Skeletal muscle tissue (tissue), 4 donors: Measurements from ENCODE around the gene FOCAD. TPM values are rescaled to one million over a fixed set of nuclear protein-coding genes. Genes with fewer than 3 reads are reported as not detected.

ENCODE experiments used
- H3K27ac ChIP-seq: one replicate; pipeline ENCODE4 v1.7.0; 2013; ENCODE audit warnings: mild to moderate bottlenecking, low read depth, low read length, inconsistent platforms
- H3K27me3 ChIP-seq, 3 donors: one replicate each; pipeline ENCODE4 v1.7.0; 2013; ENCODE audit warnings: low read length in 3 of 3; ENCODE audit not compliant: control insufficient read depth in 3 of 3, insufficient read depth in 3 of 3
- H3K36me3 ChIP-seq, 3 donors: one replicate each; pipeline ENCODE4 v1.7.0; 2013; ENCODE audit warnings: low read length in 3 of 3; ENCODE audit not compliant: control insufficient read depth in 3 of 3, insufficient read depth in 3 of 3
- H3K4me1 ChIP-seq, 3 donors: one replicate each; pipeline ENCODE4 v1.7.0; 2013; ENCODE audit warnings: low read length in 3 of 3, mild to moderate bottlenecking in 3 of 3; ENCODE audit not compliant: control insufficient read depth in 3 of 3, insufficient read depth in 3 of 3
- H3K4me3 ChIP-seq, 3 donors: one replicate each; pipeline ENCODE4 v1.7.0; 2013; ENCODE audit warnings: low read length in 3 of 3
- H3K9ac ChIP-seq, 3 donors: one replicate each; pipeline ENCODE4 v1.7.0; 2013; ENCODE audit warnings: low read length in 3 of 3, mild to moderate bottlenecking in 3 of 3, moderate library complexity in 2 of 3, low read depth in 1 of 3
- H3K9me3 ChIP-seq, 3 donors: one replicate each; pipeline ENCODE4 v1.7.0; 2013; ENCODE audit warnings: low read length in 3 of 3; ENCODE audit not compliant: control insufficient read depth in 3 of 3
- total RNA-seq: library from RNA; depleted of rRNA; stranded (reverse); fragments of >200 nt; gene quantifications from one replicate; pipeline ENCODE4 v1.2.3, GENCODE V29; 2014
- donor health status: Osteomylitis.

FOCAD gene
- total RNA-seq, 1 donor from 2014 or later: 108 TPM

DNA sequence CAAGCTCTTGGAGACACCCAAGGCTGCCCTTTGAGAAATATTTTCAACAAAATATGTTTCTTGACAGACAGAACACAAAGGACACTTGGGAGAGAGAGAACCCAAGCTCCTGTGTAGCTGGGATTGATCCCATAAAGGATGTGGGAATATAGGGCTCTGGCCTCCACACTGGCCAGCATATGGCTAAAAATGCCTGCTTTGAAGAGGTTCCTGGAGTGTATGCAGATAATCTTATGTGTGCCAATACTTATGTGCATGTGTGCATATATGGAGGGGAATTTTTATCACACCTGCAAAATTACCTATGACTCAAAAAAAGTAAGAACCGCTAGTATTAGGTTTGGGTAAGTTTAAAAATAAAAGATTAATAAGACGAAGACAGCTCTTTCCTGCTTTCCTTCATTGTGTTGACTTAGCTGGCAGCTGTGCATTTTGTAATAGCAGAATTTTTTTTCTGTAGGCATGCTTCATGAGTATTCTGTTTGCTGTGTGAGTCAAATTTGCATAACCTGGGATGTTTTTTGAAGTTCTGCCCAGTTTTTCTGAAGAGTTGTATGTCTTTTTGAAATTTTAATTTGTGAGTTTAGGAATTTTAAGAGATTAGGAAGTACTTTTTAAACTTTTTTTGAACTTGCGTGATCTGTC lies 304.7 kb downstream of the FOCAD start:
- H3K9ac ChIP-seq: no peak overlapping the region
- H3K36me3 ChIP-seq: peaks cover 11 to 29% (median 13%) of the 10 kb centered on the region in 3 donors
- no peaks in the 10 kb centered on the region for H3K27me3 ChIP-seq
- no peaks in the 10 kb centered on the region for H3K4me1 ChIP-seq
- H3K27ac ChIP-seq: no peak overlapping the region
- H3K9me3 ChIP-seq: no peaks in the 10 kb centered on the region
- H3K4me3 ChIP-seq: no peak overlapping the region

DNA sequence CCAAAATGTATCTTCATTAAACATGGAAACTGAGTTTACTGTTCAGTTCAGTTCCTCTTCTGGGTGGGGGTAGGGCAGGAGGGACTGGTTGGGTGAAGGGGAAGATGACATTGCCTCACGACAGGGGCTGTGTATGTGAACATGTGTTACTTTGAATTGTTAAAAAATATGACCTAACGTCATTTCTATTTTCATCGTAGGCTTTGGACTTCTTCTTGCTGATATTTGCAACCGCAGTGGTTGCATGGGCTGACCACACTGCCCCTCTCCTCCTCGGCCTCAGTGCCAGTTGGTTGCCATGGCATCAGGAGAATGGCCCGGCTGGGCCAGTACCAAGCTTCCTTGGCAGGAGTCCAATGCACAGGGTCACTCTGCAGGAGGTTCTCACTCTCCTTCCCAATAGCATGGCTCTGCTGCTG lies 305.9 kb downstream of the FOCAD start:
- no peak overlapping the region for H3K27ac ChIP-seq
- H3K9ac ChIP-seq: no peak overlapping the region
- no peaks in the 10 kb centered on the region for H3K9me3 ChIP-seq
- no peaks in the 10 kb centered on the region for H3K4me1 ChIP-seq
- H3K36me3 ChIP-seq: peaks cover 11 to 29% (median 17%) of the 10 kb centered on the region in 3 donors
- no peaks in the 10 kb centered on the region for H3K27me3 ChIP-seq
- no peak overlapping the region for H3K4me3 ChIP-seq

DNA sequence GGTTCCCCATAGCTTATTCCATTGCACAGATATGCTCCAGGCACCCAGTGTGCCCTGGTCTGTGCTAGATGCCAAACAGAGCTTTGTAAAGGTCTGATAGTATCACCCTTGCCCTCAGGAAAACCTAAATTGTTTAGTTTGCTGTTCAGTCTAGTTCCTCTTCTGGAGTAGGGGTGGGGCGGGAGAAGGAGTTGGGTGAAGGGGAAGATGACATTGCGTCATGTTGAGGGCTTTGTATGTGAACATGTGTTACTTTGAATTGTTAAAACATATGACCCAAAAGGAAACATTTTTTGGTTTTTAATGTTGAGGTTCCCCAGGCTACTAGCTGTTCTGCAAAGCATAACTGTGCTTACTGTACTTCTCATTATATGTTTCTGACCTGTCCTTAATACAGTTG lies 306.8 kb downstream of the FOCAD start:
- Histone ChIP-seq H3K36me3 (peaks cover 11 to 29% (median 17%) of the 10 kb centered on the region in 3 donors), H3K4me3 (no peak overlapping the region), H3K27me3 (no peaks in the 10 kb centered on the region), H3K27ac (no peak overlapping the region), H3K9ac (no peak overlapping the region), H3K9me3 (no peaks in the 10 kb centered on the region), H3K4me1 (no peaks in the 10 kb centered on the region)

DNA sequence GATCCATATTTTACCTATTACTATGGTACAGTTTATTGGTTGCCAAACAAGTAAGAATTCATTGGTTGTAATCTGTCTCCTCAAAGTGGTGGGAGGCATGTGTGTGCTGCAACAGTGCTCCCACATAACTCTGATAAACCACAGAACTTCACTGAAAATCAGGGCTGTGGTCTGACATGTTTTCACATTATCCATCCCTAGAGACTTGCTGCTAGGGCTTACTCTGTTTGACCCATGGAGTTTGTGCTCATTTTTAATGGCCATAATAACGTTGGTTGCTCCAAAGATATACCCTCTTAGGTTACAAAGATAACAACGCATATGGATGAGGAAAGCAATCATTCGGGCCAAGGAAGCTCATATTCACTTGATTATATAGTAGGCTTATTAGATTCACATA lies 310.4 kb downstream of the FOCAD start:
- Histone ChIP-seq H3K9me3 (no peaks in the 10 kb centered on the region), H3K9ac (no peak overlapping the region), H3K27ac (no peak overlapping the region), H3K4me3 (no peak overlapping the region), H3K4me1 (no peaks in the 10 kb centered on the region), H3K27me3 (no peaks in the 10 kb centered on the region), H3K36me3 (peaks cover 11 to 30% (median 14%) of the 10 kb centered on the region in 3 donors)

DNA sequence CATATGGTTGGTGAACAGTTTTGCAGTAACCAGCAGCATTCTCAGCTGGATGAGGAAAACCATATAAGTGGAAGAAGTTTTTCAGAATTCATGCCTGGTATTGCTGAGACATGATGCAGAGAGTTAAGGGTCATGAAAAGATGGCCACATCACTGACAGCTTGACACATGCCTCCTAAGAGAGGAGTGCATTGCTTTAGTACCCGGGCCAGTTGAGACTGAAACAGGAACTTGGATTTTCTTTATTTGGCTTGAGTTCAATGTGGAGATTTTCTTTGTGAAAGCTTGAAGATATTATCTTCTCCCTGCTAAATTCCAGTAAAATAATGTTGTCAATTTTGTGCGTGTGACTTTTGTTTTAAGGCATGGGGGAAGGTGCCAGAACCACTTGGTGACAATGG lies 311.6 kb downstream of the FOCAD start:
- no peak overlapping the region for H3K27ac ChIP-seq
- peaks cover 6 to 23% (median 6%) of the 10 kb centered on the region in 3 donors for H3K36me3 ChIP-seq
- H3K27me3 ChIP-seq: no peaks in the 10 kb centered on the region
- H3K9me3 ChIP-seq: no peaks in the 10 kb centered on the region
- H3K4me1 ChIP-seq: no peaks in the 10 kb centered on the region
- no peak overlapping the region for H3K9ac ChIP-seq
- H3K4me3 ChIP-seq: no peak overlapping the region

DNA sequence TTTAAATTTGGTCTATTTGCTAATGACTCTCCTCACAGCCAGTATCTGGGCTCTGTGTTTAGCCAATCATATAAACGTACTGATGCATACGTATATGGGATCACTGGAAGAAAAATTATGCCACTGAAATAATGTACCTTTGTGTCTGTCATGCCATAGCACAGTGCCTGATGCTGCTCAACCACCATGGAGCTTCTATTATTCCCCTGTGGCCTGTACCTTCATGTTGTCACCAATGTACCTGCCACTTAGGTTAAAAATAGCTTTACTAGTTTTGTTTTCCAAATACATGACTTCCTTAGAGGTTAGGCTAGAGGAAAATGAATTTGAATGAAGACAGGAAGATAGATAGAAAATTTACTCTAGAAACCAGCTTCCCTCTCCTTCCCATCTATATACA lies 312.8 kb downstream of the FOCAD start:
- peaks cover 4 to 22% (median 4%) of the 10 kb centered on the region in 3 donors for H3K36me3 ChIP-seq
- no peaks in the 10 kb centered on the region for H3K4me1 ChIP-seq
- H3K9me3 ChIP-seq: no peaks in the 10 kb centered on the region
- H3K9ac ChIP-seq: no peak overlapping the region
- H3K4me3 ChIP-seq: no peak overlapping the region
- H3K27ac ChIP-seq: no peak overlapping the region
- no peaks in the 10 kb centered on the region for H3K27me3 ChIP-seq

DNA sequence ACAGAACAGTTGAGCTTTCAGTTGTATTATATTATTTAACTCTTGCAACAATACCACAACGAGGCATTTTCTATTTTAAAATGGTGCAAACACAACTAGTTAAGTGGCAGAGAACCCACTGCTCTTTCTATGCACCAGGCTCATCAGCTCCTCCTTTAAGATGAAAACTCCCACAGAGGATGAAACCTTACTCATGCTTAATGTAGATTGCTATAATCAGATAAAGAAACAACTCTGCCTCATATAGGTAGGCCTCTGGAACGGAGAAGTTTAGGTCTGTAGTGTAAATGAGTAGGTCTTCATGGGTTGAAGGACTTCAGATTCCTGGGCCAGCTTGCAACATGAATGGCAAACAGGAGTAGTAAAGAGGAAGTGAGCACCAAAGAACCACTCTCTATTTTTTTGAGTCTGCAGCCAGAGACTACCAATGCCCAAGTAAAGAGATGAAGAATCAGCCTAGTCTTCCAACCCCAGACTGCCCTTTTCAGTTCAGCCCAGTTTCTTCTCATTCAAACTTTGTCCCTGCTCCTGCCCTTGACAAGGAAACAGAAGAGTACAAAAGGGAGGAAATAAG lies 313.5 kb downstream of the FOCAD start:
- Histone ChIP-seq H3K27ac (no peak overlapping the region), H3K4me1 (no peaks in the 10 kb centered on the region), H3K4me3 (no peak overlapping the region), H3K36me3 (peaks cover 4 to 16% (median 4%) of the 10 kb centered on the region in 3 donors), H3K9me3 (no peaks in the 10 kb centered on the region), H3K9ac (no peak overlapping the region), H3K27me3 (no peaks in the 10 kb centered on the region)

DNA sequence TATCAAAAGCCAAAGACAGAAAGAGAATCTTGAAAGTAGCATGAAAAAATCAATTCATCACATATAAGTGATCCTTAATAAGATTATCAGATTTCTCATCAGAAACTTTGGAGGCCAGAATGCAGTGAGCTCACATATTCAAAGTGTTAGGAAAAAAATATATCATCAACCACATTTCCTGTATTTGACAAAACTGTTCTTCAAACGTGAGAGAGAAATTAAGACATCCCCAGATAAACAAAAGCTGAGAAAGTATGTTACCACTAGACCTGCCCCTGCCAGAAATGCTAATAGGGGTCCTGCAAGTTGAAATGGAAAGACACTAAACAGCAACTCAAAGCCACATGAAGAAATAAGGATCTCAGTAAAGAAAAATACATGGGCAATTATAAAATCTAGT lies 317.5 kb downstream of the FOCAD start:
- Histone ChIP-seq H3K27ac (no peak overlapping the region), H3K9me3 (no peaks in the 10 kb centered on the region), H3K36me3 (peaks cover 0 to 11% (median 6%) of the 10 kb centered on the region in 3 donors), H3K4me1 (no peaks in the 10 kb centered on the region), H3K4me3 (no peak overlapping the region), H3K27me3 (no peaks in the 10 kb centered on the region), H3K9ac (no peak overlapping the region)

DNA sequence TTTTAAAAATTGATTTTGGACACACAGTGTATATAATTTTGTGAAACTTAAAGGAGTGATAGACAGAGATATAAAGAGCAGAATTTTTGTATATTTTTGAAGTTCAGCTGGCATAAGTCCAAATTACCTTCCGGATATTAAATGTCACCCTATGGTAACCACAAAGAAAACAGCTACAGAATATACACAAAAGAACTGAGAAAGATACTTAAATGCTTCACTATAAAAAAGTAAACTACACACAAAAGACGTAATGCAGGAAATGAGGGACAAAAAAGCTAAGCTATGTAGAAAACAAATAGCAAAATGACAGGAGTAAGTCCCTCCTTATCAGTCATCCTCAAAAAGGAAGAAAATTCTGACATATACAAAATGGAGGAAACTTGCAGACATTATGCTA lies 318.0 kb downstream of the FOCAD start:
- Histone ChIP-seq H3K9ac (no peak overlapping the region), H3K36me3 (peaks cover 0 to 7% (median 6%) of the 10 kb centered on the region in 3 donors), H3K4me3 (no peak overlapping the region), H3K27ac (no peak overlapping the region), H3K27me3 (no peaks in the 10 kb centered on the region), H3K9me3 (no peaks in the 10 kb centered on the region), H3K4me1 (no peaks in the 10 kb centered on the region)

DNA sequence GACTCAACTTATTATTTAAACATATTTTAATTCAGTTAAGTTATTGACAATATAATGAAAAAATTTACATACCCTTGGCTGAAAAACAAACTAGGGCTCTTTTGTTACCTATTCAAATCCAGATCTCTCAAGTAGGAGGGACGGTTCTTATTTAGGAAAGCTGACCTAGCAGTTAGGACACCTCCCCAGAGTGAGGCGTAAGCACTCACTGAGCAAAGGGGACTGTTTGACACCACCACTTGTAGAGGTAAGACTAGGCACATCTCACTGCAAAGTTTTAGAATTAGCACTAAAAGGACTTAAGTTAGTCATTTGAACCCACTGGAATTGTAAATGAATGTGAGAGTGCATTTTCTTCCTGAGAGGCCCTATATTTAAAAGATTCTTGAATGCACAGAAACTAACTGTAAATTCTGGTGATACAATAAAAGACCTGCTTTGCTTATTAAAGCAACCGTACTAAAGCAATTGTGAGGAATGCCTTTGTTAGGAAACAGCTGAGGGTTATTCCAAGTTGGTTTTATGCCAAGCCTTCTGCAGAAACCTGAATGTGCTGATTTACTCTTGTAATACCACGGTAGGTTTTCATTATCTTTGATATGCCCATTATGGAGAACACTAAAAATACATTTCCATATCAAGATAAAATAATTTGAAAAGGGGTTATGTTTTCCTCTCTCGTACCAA lies 331.2 kb downstream of the FOCAD start:
- no peaks in the 10 kb centered on the region for H3K36me3 ChIP-seq
- H3K27ac ChIP-seq: no peak overlapping the region
- no peak overlapping the region for H3K9ac ChIP-seq
- no peak overlapping the region for H3K4me3 ChIP-seq
- no peaks in the 10 kb centered on the region for H3K27me3 ChIP-seq
- no peaks in the 10 kb centered on the region for H3K9me3 ChIP-seq
- H3K4me1 ChIP-seq: no peaks in the 10 kb centered on the region
